Colonic mucosa (tissue), 4 donors: Measurements from ENCODE around the gene DCST1. TPM values are rescaled to one million over a fixed set of nuclear protein-coding genes. Genes with fewer than 3 reads are reported as not detected.

Source experiments
- DNase-seq: peaks from one replicate; pipeline ENCODE4 v3.0.0-alpha.2; 2020
- H3K27ac ChIP-seq: fragments of 200-600 bp; one replicate; pipeline ENCODE4 v1.8.0; 2021
- H3K27me3 ChIP-seq: fragments of 200-600 bp; one replicate; pipeline ENCODE4 v1.8.0; 2021
- H3K36me3 ChIP-seq: fragments of 200-600 bp; one replicate; pipeline ENCODE4 v1.8.0; 2021
- H3K4me1 ChIP-seq: fragments of 200-600 bp; one replicate; pipeline ENCODE4 v1.8.0; 2021; ENCODE audit warnings: mild to moderate bottlenecking
- H3K4me3 ChIP-seq: fragments of 200-600 bp; one replicate; pipeline ENCODE4 v1.8.0; 2021
- H3K9ac ChIP-seq, 2 donors: one replicate each; pipeline ENCODE4 v1.7.0; 2013; ENCODE audit warnings: control low read depth in 2 of 2, low read depth in 2 of 2, low read length in 2 of 2
- H3K9me3 ChIP-seq: fragments of 200-600 bp; one replicate; pipeline ENCODE4 v1.8.0; 2021
- CTCF ChIP-seq: fragments of 200-600 bp; IDR thresholded peaks from one replicate; pipeline ENCODE4 v1.8.0; 2022; ENCODE audit warnings: antibody characterized with exemption, mild to moderate bottlenecking
- intact Hi-C: fragments of 100-400 bp; cut with DNase I; formaldehyde crosslinking; loops from one replicate; pipeline ENCODE4 v1.14.1; 2022
- total RNA-seq, 2 donors: library from RNA; stranded (reverse); fragmentation: NEBNext Ultra II Directional in 1 of 2; extraction: Animal tissue kit (Norgen Biotek cat#: 25700) in 1 of 2; gene quantifications; one replicate each; pipeline ENCODE4 v1.2.1, GENCODE V29; 2021
- donor health status: healthy.
- donor health status: DM: no; HTN: no; CAD: no.
- donor health status: DM: no; HTN: no; CAD: no.

The DCST1 gene
- total RNA-seq, 2 donors from 2014 or later, result not detected

GRCh38 chr1:155066777-155067176 is 33.2 kb downstream of the DCST1 start:
- no peak overlapping the region for H3K9ac ChIP-seq
- H3K27me3 ChIP-seq, result no peaks in the 10 kb centered on the region
- no peak overlapping the region for H3K4me3 ChIP-seq
- TF ChIP-seq CTCF, result no peak
- H3K9me3 ChIP-seq, result no peaks in the 10 kb centered on the region
- peaks cover 16% of the 10 kb centered on the region for H3K4me1 ChIP-seq
- no peak overlapping the region for H3K27ac ChIP-seq
- intact Hi-C loops, result no loop called here
- no peak for DNase-seq
- no peaks in the 10 kb centered on the region for H3K36me3 ChIP-seq

- Histone ChIP-seq H3K27ac (no peak overlapping the region), H3K4me3 (no peak overlapping the region), H3K27me3 (no peaks in the 10 kb centered on the region), H3K9me3 (no peaks in the 10 kb centered on the region), H3K36me3 (no peaks in the 10 kb centered on the region), H3K9ac (no peak overlapping the region), H3K4me1 (no peaks in the 10 kb centered on the region)
- intact Hi-C loops, result no loop called here
- TF ChIP-seq CTCF, result no peak
- DNase-seq, result no peak
These were observed 35.0 kb downstream of the DCST1 start for GRCh38 chr1:155068599-155068998.

- peak; percentile 52 for DNase-seq
- Histone ChIP-seq H3K27ac (no peak overlapping the region), H3K4me3 (no peak overlapping the region), H3K27me3 (no peaks in the 10 kb centered on the region), H3K4me1 (no peaks in the 10 kb centered on the region), H3K36me3 (no peaks in the 10 kb centered on the region), H3K9ac (peak overlapping the region in 1 of 2 donors; percentile 54), H3K9me3 (no peaks in the 10 kb centered on the region)
- intact Hi-C loops, result no loop called here
- TF ChIP-seq CTCF, result no peak
These were observed 36.0 kb downstream of the DCST1 start for GRCh38 chr1:155069551-155070157.

GRCh38 chr1:155070158-155070621 is 36.6 kb downstream of the DCST1 start:
- H3K27me3 ChIP-seq, result no peaks in the 10 kb centered on the region
- no peak for TF ChIP-seq CTCF
- no peak for DNase-seq
- H3K9me3 ChIP-seq, result no peaks in the 10 kb centered on the region
- intact Hi-C loops, result no loop called here
- no peak overlapping the region for H3K4me3 ChIP-seq
- H3K4me1 ChIP-seq, result no peaks in the 10 kb centered on the region
- peak overlapping the region; percentile 54 to 61 for H3K9ac ChIP-seq
- H3K36me3 ChIP-seq, result no peaks in the 10 kb centered on the region
- no peak overlapping the region for H3K27ac ChIP-seq

- Histone ChIP-seq H3K27ac (peak overlapping the region; percentile 56), H3K9ac (peak overlapping the region; percentile 54 to 61)
- intact Hi-C loops, result no loop called here
These were observed 37.3 kb downstream of the DCST1 start for GRCh38 chr1:155070721-155071569.

More at GRCh38 chr1:155070721-155071569, 37.3 kb downstream of the DCST1 start:
- H3K4me3 ChIP-seq, result peak overlapping the region; percentile 34
- peak; percentile 30 for TF ChIP-seq CTCF
- no peaks in the 10 kb centered on the region for H3K9me3 ChIP-seq
- DNase-seq, result peak; percentile 84
- no peaks in the 10 kb centered on the region for H3K4me1 ChIP-seq
- H3K27me3 ChIP-seq, result no peaks in the 10 kb centered on the region
- no peaks in the 10 kb centered on the region for H3K36me3 ChIP-seq
